Measurements from ENCODE around the gene CROCC2. TPM values are rescaled to one million over a fixed set of nuclear protein-coding genes. Genes with fewer than 3 reads are reported as not detected.
A peak's percentile ranks its signal among the peaks of the same experiment; 100 is the strongest.

CROCC2 gene
- polyA plus RNA-seq, 1 of the 3 experiments (the other 2 are of a cell fraction) = not detected

GRCh38 chr2:241009601-241010530 is 103.7 kb downstream of the CROCC2 start:
- Histone ChIP-seq H3F3A (replicated peaks; ENCODE audit: insufficient read depth) (no peaks in the 10 kb centered on the region), H3K27me3 (ENCODE audit: insufficient read depth) (no peaks in the 10 kb centered on the region), H3K9me2 (no peaks in the 10 kb centered on the region), H3K4me1 (ENCODE audit: control insufficient read depth in 1 of 2, insufficient read depth in 2 of 2, low read depth in 1 of 2, low read length in 1 of 2) (peaks cover 0 to 12% of the 10 kb centered on the region in 2 experiments; a peak in 2 of 4 replicates), H3K36me3 (replicated peaks in 1 of 2; ENCODE audit: control insufficient read depth in 1 of 2, insufficient read depth in 2 of 2, low read length in 1 of 2) (no peaks in the 10 kb centered on the region), H3K9ac (no peak overlapping the region), H3K79me2 (ENCODE audit: insufficient read depth) (no peaks in the 10 kb centered on the region), H3K27ac (ENCODE audit: low read depth in 2 of 2, low read length in 1 of 2) (peak overlapping the region in 1 of 2 experiments; percentile 16; a peak in 1 of 4 replicates), H3K4me2 (no peak overlapping the region), H3K9me3 (0 out of 2 replicates have a peak, but pooled peaks cover 8% of the 10 kb centered on the region), H3K4me3 (ENCODE audit: low read depth in 2 of 2, low read length in 1 of 2) (no peak overlapping the region), H2AFZ (ENCODE audit: low read depth) (0 out of 2 replicates have a peak overlapping the region, but pooled peaks have one; percentile 51), H4K20me1 (ENCODE audit: insufficient read depth) (no peaks in the 10 kb centered on the region)
- peak; percentile 79 for DNase-seq
- WGBS (ENCODE audit: low lambda C conversion rate) = 47% methylated on average over 21 of the region's 28 CpGs
- CTCF ChIA-PET = interaction anchor here (0.7 to 1.6 kb wide), 4 partner anchors 13 to 100 kb away, joined by 3 to 5 read pairs (median 4); no protein-coding TSS in a partner anchor
- TF ChIP-seq EP300 (IDR thresholded peaks at IDR 0.05; ENCODE audit: borderline replicate concordance in 1 of 2, low read depth in 1 of 2, low read length in 1 of 2) (no peak), YY1 (IDR thresholded peaks at IDR 0.05; ENCODE audit: low read depth) (no peak)
- POLR2A ChIA-PET = no interaction called here

- Histone ChIP-seq H3K36me3 (replicated peaks in 1 of 2; ENCODE audit: control insufficient read depth in 1 of 2, insufficient read depth in 2 of 2, low read length in 1 of 2) (no peaks in the 10 kb centered on the region), H3K79me2 (ENCODE audit: insufficient read depth) (no peaks in the 10 kb centered on the region), H3K4me2 (no peak overlapping the region), H3K9me3 (0 out of 2 replicates have a peak, but pooled peaks cover 5% of the 10 kb centered on the region), H3K9me2 (no peaks in the 10 kb centered on the region), H2AFZ (ENCODE audit: low read depth) (no peak overlapping the region), H3K4me3 (ENCODE audit: low read depth in 2 of 2, low read length in 1 of 2) (no peak overlapping the region), H3K4me1 (ENCODE audit: control insufficient read depth in 1 of 2, insufficient read depth in 2 of 2, low read depth in 1 of 2, low read length in 1 of 2) (peaks cover 0 to 12% of the 10 kb centered on the region in 2 experiments; a peak in 2 of 4 replicates), H3K27ac (ENCODE audit: low read depth in 2 of 2, low read length in 1 of 2) (no peak overlapping the region; a peak in 1 of 4 replicates), H4K20me1 (ENCODE audit: insufficient read depth) (no peaks in the 10 kb centered on the region), H3F3A (replicated peaks; ENCODE audit: insufficient read depth) (no peaks in the 10 kb centered on the region), H3K27me3 (ENCODE audit: insufficient read depth) (no peaks in the 10 kb centered on the region), H3K9ac (no peak overlapping the region)
- TF ChIP-seq MEF2A (IDR thresholded peaks at IDR 0.05; ENCODE audit: borderline replicate concordance, low read depth) (no peak), TEAD4 (IDR thresholded peaks at IDR 0.05; ENCODE audit: borderline replicate concordance, insufficient read depth) (no peak), GABPA (IDR thresholded peaks at IDR 0.05; ENCODE audit: low read depth) (no peak)
- ChIA-PET CTCF (interaction anchor here (1.1 to 1.6 kb wide), 2 partner anchors 13 to 28 kb away, joined by 3 to 5 read pairs; no protein-coding TSS in a partner anchor), POLR2A (no interaction called here)
- 40% methylated on average over 1 of the region's 12 CpGs for WGBS (ENCODE audit: low lambda C conversion rate)
- peak; percentile 38 for DNase-seq
Observed at GRCh38 chr2:241010531-241011295, 104.6 kb downstream of the CROCC2 start.

- CTCF ChIA-PET = interaction anchor here (1.6 kb wide), 1 partner anchor 28 kb away, joined by 5 read pairs; no protein-coding TSS in a partner anchor
- Histone ChIP-seq H3K27me3 (ENCODE audit: insufficient read depth) (no peaks in the 10 kb centered on the region), H3K9me2 (no peaks in the 10 kb centered on the region), H3K27ac (ENCODE audit: low read depth in 2 of 2, low read length in 1 of 2) (no peak overlapping the region), H2AFZ (ENCODE audit: low read depth) (no peak overlapping the region), H4K20me1 (ENCODE audit: insufficient read depth) (no peaks in the 10 kb centered on the region), H3K36me3 (replicated peaks in 1 of 2; ENCODE audit: control insufficient read depth in 1 of 2, insufficient read depth in 2 of 2, low read length in 1 of 2) (no peaks in the 10 kb centered on the region), H3K79me2 (ENCODE audit: insufficient read depth) (no peaks in the 10 kb centered on the region), H3K4me1 (ENCODE audit: control insufficient read depth in 1 of 2, insufficient read depth in 2 of 2, low read depth in 1 of 2, low read length in 1 of 2) (peaks cover 0 to 12% of the 10 kb centered on the region in 2 experiments; a peak in 2 of 4 replicates), H3K9ac (no peak overlapping the region), H3K4me2 (no peak overlapping the region), H3F3A (replicated peaks; ENCODE audit: insufficient read depth) (no peaks in the 10 kb centered on the region), H3K4me3 (ENCODE audit: low read depth in 2 of 2, low read length in 1 of 2) (no peak overlapping the region), H3K9me3 (no peaks in the 10 kb centered on the region)
- TF ChIP-seq IRF3 (IDR thresholded peaks at IDR 0.05; ENCODE audit: low read depth, low read length) = no peak
- TF ChIP-seq RFX5 (IDR thresholded peaks at IDR 0.05; ENCODE audit: low read length) = no peak
- no peak for TF ChIP-seq MXI1 (IDR thresholded peaks at IDR 0.05; ENCODE audit: low read depth, low read length)
- TF ChIP-seq RAD21 (IDR thresholded peaks at IDR 0.05; ENCODE audit: low read length) = no peak
- TF ChIP-seq RXRA (IDR thresholded peaks at IDR 0.05; ENCODE audit: borderline replicate concordance, low read depth) = no peak
- TF ChIP-seq USF2 (IDR thresholded peaks at IDR 0.05; ENCODE audit: borderline replicate concordance, low read depth, low read length) = no peak
- no peak for TF ChIP-seq YY1 (IDR thresholded peaks at IDR 0.05; ENCODE audit: low read depth)
- no peak for TF ChIP-seq EP300 (IDR thresholded peaks at IDR 0.05; ENCODE audit: borderline replicate concordance in 1 of 2, low read depth in 1 of 2, low read length in 1 of 2)
- TF ChIP-seq MEF2A (IDR thresholded peaks at IDR 0.05; ENCODE audit: borderline replicate concordance, low read depth) = no peak
- TF ChIP-seq TAF1 (IDR thresholded peaks at IDR 0.05; ENCODE audit: borderline replicate concordance, low read depth, low read length) = no peak
- no peak for TF ChIP-seq FOXJ3 (CRISPR knock-in tag; IDR thresholded peaks at IDR 0.05)
- DNase-seq = no peak
- 79% methylated on average over 7 of the region's 9 CpGs for WGBS (ENCODE audit: low lambda C conversion rate)
- POLR2A ChIA-PET = no interaction called here
Observed at GRCh38 chr2:241011296-241011600, 105.1 kb downstream of the CROCC2 start.
